Thyroid gland (tissue), 4 donors: ENCODE data around the gene KLHL12. TPM values are rescaled to one million over a fixed set of nuclear protein-coding genes. Genes with fewer than 3 reads are reported as not detected.
"Not testable (repeated sequence)": the region's sequence is repeated elsewhere in the genome, so short reads cannot be mapped to it uniquely, and the experiment has no call there.

Source experiments
- DNase-seq, 2 donors: peaks; one replicate each; pipeline ENCODE4 v3.0.0-alpha.2; 2019
- H3K27ac ChIP-seq, 3 donors: fragments of 200-600 bp; sonication (generic); 1 replicate in 2 of 3; 2 replicates in 1 of 3; pipeline ENCODE4 v1.5.1; 2016 to 2019; ENCODE audit warnings: mild to moderate bottlenecking in 1 of 3, moderate library complexity in 1 of 3
- H3K27me3 ChIP-seq: fragments of 200-600 bp; sonication (generic); one replicate; pipeline ENCODE4 v1.5.1; 2019
- H3K36me3 ChIP-seq, 2 donors: fragments of 200-600 bp; sonication (generic); one replicate each; pipeline ENCODE4 v1.5.1; 2016 to 2019
- H3K4me1 ChIP-seq, 2 donors: fragments of 200-600 bp; sonication (generic); one replicate each; pipeline ENCODE4 v1.5.1; 2017 to 2019
- H3K4me3 ChIP-seq, 3 donors: fragments of 200-600 bp; sonication (generic); replicated peaks in 1 of 3; 1 replicate in 2 of 3; 2 replicates in 1 of 3; pipeline ENCODE4 v1.5.1; 2016; ENCODE audit warnings: mild to moderate bottlenecking in 1 of 3
- H3K9me3 ChIP-seq: fragments of 200-600 bp; sonication (generic); one replicate; pipeline ENCODE4 v1.5.1; 2017
- POLR2A ChIP-seq, 2 donors: fragments of 450-650 bp; IDR thresholded peaks; one replicate each; pipeline ENCODE4 v1.6.1; 2017; ENCODE audit warnings: antibody characterized with exemption in 2 of 2, mild to moderate bottlenecking in 2 of 2, moderate library complexity in 1 of 2
- WGBS, 2 donors: methylation state at CpG; one replicate each; pipeline ENCODE4 v1.1.5; 2017; 5-methylcytosine and 5-hydroxymethylcytosine counted together
- intact Hi-C: fragments of 100-400 bp; cut with DNase I; formaldehyde crosslinking; loops from one replicate; pipeline ENCODE4 v1.15.1; 2023
- total RNA-seq, 4 donors: library from RNA; depleted of rRNA; stranded (reverse); fragments of >200 nt; gene quantifications; one replicate each; pipeline ENCODE4 v1.2.3, GENCODE V29; 2016
- TF ChIP-seq, protein P1 (sequence below), 6 experiments: fragments of 200-600 bp in 3 of 6; fragments of 450-650 bp in 3 of 6; sonication (generic) in 3 of 6; IDR thresholded peaks; one replicate each; pipeline ENCODE4 v1.5.1; 2016 to 2019; ENCODE audit warnings: antibody characterized with exemption in 6 of 6, mild to moderate bottlenecking in 2 of 6, inconsistent platforms in 1 of 6, moderate library complexity in 1 of 6

KLHL12 gene
- total RNA-seq, 4 donors from 2014 or later: 25.1 to 34.0 (median 29.1) TPM

DNA sequence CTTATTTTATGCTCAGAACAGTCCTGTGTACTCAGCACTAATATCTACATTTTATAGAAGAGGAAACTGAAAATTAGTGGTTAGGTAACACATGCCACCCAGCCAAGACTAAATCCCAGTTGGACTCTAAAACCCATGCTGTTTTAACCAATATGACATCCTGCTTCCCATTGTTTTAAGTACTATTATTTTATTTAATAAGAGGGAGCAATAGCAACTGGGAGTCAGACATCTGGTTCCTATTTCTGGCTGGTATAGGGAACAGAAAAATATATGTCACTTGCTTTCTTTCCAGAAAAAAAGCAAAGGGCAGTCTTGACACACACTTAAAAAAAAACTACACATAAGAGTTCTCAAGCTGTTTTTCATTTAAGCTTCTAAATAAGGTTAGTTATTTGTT is 11.9 kb downstream of the KLHL12 start:
- Histone ChIP-seq H3K9me3 (no peaks in the 10 kb centered on the region), H3K27ac (no peak overlapping the region), H3K4me1 (no peaks in the 10 kb centered on the region), H3K36me3 (peaks cover 54 to 66% of the 10 kb centered on the region in 2 donors), H3K4me3 (no peak overlapping the region), H3K27me3 (no peaks in the 10 kb centered on the region)
- no peak for DNase-seq
- intact Hi-C loops: no loop called here
- TF ChIP-seq, protein P1, sequence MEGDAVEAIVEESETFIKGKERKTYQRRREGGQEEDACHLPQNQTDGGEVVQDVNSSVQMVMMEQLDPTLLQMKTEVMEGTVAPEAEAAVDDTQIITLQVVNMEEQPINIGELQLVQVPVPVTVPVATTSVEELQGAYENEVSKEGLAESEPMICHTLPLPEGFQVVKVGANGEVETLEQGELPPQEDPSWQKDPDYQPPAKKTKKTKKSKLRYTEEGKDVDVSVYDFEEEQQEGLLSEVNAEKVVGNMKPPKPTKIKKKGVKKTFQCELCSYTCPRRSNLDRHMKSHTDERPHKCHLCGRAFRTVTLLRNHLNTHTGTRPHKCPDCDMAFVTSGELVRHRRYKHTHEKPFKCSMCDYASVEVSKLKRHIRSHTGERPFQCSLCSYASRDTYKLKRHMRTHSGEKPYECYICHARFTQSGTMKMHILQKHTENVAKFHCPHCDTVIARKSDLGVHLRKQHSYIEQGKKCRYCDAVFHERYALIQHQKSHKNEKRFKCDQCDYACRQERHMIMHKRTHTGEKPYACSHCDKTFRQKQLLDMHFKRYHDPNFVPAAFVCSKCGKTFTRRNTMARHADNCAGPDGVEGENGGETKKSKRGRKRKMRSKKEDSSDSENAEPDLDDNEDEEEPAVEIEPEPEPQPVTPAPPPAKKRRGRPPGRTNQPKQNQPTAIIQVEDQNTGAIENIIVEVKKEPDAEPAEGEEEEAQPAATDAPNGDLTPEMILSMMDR (IDR thresholded peaks at IDR 0.05): no peak
- no peak for TF ChIP-seq POLR2A (IDR thresholded peaks at IDR 0.05)

DNA sequence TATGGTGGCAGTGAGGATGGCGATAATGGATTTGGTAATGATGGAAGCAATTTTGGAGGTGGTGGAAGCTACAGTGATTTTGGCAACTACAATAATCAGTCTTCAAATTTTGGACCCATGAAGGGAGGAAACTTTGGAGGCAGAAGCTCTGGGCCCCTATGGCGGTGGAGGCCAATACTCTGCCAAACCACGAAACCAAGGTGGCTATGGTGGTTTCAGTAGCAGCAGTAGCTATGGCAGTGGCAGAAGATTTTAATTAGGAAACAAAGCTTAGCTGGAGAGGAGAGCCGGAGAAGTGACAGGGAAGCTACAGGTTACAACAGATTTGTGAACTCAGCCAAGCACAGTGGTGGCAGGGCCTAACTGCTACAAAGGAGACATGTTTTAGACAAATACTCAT is 14.6 kb downstream of the KLHL12 start:
- H3K4me3 ChIP-seq, H3K27me3 ChIP-seq, DNase-seq, H3K27ac ChIP-seq, H3K4me1 ChIP-seq, intact Hi-C loops, H3K9me3 ChIP-seq: not testable (repeated sequence)
- peaks cover 50 to 75% of the 10 kb centered on the region in 2 donors for H3K36me3 ChIP-seq
- WGBS, 2 donors: 94% methylated on average over 4 of the region's 4 CpGs

DNA sequence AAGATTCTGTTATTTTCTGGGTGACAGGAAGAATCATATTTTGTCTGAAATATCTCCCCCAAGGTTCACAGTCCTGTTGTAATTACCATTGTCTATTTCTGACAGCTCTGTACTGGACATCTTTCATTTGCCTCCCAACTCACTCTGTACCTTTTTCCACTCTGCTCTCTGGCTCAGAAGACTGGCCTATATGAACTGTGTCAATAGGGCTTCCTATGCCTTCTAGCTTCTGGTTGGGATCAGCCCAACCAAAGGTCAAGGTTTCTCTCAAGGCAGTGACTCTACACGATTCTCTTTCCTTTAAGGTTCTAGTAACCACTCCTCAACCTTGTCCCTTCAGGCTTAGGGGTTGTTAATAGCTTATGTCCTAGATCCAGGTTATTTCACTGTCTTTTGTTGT is 17.5 kb downstream of the KLHL12 start:
- peaks cover 29 to 56% of the 10 kb centered on the region in 2 donors for H3K36me3 ChIP-seq
- H3K4me3 ChIP-seq: no peak overlapping the region
- intact Hi-C loops: no loop called here
- WGBS, 2 donors: 86 to 92% methylated on average over 1 of the region's 1 CpG
- DNase-seq: no peak
- no peak overlapping the region for H3K27ac ChIP-seq
- TF ChIP-seq POLR2A (IDR thresholded peaks at IDR 0.05): no peak
- TF ChIP-seq, protein P1 (IDR thresholded peaks at IDR 0.05): no peak
- H3K9me3 ChIP-seq: no peaks in the 10 kb centered on the region
- H3K27me3 ChIP-seq: no peaks in the 10 kb centered on the region
- no peaks in the 10 kb centered on the region for H3K4me1 ChIP-seq

DNA sequence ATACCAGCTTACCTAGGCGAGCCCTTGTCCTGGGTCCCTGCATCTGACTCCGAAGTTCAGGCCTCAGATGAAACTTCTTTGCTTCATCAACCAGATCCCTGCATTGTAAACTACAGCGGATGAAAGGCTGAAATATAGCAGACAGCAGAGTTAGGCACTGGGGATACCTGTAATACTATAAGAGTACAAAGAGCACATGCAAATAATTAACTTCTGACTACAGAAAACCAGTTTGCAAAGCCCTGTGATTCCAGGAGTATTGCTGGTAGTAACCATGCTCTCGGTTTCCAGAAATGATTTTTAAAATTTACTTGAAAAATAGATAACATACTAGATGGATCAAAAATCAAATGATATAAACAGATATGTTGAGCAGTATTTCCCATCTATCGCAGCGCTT is 18.0 kb downstream of the KLHL12 start:
- intact Hi-C loops: no loop called here
- TF ChIP-seq, protein P1 (IDR thresholded peaks at IDR 0.05): no peak
- no peak for TF ChIP-seq POLR2A (IDR thresholded peaks at IDR 0.05)
- Histone ChIP-seq H3K4me1 (no peaks in the 10 kb centered on the region), H3K36me3 (peaks cover 24 to 51% of the 10 kb centered on the region in 2 donors), H3K9me3 (no peaks in the 10 kb centered on the region), H3K27me3 (no peaks in the 10 kb centered on the region), H3K4me3 (no peak overlapping the region), H3K27ac (no peak overlapping the region)
- WGBS, 2 donors: 96 to 98% methylated on average over 6 of the region's 6 CpGs
- DNase-seq: no peak

DNA sequence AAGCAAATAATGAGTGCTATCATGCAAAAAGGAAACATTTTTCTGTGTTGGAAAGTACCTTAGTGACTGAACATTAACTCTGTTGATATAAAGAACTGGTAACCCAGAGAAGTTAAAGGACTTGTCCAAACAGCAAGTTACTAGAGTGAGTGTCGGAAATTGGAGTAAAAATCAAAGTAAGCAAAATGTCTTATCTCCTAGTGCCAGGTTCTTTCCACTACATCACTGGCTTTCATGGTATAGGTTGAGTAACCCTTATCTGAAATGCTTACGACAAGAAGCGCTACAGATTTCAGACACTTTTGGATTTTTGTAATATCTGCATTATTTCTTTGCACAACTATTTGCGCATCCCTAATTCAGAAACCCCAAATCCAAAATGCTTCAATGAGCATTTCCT is 21.7 kb downstream of the KLHL12 start:
- WGBS, 2 donors: 59 to 87% methylated on average over 4 of the region's 4 CpGs
- H3K4me1 ChIP-seq: no peaks in the 10 kb centered on the region

DNA sequence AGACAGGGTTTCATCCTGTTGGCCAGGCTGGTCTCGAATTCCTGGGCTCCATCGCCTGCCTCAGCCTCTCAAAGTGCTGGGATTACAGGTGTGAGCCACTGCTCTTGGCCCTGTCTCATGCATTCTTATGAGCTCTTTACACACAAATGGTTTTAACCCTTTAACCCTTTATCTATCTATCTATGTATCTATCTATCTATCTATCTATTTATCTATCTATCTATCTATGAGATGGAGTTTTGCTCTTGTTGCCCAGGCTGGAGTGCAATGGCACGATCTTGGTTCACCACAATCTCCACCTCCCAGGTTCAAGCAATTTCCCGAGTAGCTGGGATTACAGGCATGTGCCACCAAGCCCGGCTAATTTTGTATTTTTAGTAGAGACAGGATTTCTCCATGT is 23.2 kb downstream of the KLHL12 start:
- WGBS, 2 donors: 83 to 99% methylated on average over 5 of the region's 5 CpGs
- DNase-seq, H3K27me3 ChIP-seq, H3K4me3 ChIP-seq, intact Hi-C loops, H3K4me1 ChIP-seq, H3K27ac ChIP-seq, H3K9me3 ChIP-seq: not testable (repeated sequence)
- peaks cover 13 to 33% of the 10 kb centered on the region in 2 donors for H3K36me3 ChIP-seq

More for the DNA sequence above, 21.7 kb downstream of the KLHL12 start:
- Histone ChIP-seq H3K9me3 (no peaks in the 10 kb centered on the region), H3K27ac (no peak overlapping the region), H3K4me3 (no peak overlapping the region), H3K36me3 (peaks cover 16 to 46% of the 10 kb centered on the region in 2 donors), H3K27me3 (no peaks in the 10 kb centered on the region)
- TF ChIP-seq POLR2A (IDR thresholded peaks at IDR 0.05): no peak
- TF ChIP-seq, protein P1 (IDR thresholded peaks at IDR 0.05): no peak
- no peak for DNase-seq
- intact Hi-C loops: no loop called here
